ENCODE data around the gene KIF5C.
"Not testable (repeated sequence)": the region's sequence is repeated elsewhere in the genome, so short reads cannot be mapped to it uniquely, and the experiment has no call there.

The KIF5C gene

DNA sequence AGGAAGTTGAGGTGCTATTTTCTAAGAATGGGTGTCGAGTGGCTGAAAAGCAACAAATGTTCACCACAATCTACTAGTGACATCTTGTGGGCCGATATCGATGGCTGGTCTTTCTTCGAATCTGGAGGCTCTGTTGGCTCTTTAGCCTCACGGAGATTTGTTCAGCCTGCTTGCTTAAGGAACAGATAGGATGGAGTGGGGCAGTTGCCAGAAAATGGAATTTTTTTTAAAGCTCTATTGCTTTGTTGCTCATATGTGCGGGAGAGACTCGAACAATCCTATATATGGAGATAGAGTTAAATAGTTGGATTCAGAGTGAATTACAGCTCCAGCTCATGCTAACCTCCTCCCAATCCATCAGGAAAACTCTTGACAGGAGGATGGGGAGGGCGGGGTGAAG is 92.6 kb downstream of the KIF5C start:
- no peak for FAIRE-seq

- no peak for FAIRE-seq
Observed at GRCh38 chr2:148968301-148968700, 93.3 kb downstream of the KIF5C start.

- no peak for FAIRE-seq
Observed at GRCh38 chr2:148968776-148969319, 93.8 kb downstream of the KIF5C start.

DNA sequence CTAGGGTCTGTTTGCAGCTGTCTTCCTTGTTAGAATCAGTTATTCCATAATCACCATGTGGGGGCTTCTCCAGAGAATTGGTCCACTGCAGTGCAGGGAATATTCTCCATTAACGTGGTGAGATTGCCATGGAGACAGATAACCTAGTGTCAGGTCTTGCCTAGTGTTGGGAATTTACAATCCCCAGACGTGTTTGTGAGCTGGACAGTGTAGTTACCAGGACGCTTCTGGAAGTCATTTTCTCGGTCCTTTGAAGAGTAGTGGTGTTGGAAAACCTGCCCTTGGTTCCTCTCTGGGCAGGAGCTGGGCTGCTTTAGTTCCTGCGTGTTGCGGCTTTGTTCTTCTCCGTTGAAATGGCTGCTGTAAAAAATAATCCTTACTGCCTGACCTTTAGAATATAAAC is 94.6 kb downstream of the KIF5C start:
- FAIRE-seq = no peak

- FAIRE-seq = no peak
Observed at GRCh38 chr2:148970385-148970784, 95.4 kb downstream of the KIF5C start.

- no peak for FAIRE-seq
Observed at GRCh38 chr2:148971547-148971946, 96.5 kb downstream of the KIF5C start.

DNA sequence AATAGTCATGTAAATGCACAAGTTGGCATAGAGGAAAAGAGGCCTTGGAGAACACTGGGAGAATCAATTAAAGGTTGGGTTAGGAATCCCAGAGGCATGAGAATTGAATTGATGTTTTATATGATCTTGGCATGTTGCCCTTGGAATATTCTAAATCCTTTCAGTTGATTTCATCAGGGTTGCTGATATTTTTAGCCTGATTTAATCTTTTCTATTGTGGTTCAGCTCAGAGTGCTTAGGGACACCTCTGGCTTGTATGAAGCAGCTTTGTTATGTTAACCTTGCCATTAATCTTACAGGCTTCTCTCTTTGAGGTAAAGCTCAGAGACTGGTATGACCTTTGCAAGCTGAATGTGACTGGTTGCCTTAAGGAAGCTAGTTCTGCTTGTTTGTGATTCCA is 99.1 kb downstream of the KIF5C start:
- FAIRE-seq = no peak

- no peak for FAIRE-seq
Observed at GRCh38 chr2:148978026-148978685, 103.1 kb downstream of the KIF5C start.

DNA sequence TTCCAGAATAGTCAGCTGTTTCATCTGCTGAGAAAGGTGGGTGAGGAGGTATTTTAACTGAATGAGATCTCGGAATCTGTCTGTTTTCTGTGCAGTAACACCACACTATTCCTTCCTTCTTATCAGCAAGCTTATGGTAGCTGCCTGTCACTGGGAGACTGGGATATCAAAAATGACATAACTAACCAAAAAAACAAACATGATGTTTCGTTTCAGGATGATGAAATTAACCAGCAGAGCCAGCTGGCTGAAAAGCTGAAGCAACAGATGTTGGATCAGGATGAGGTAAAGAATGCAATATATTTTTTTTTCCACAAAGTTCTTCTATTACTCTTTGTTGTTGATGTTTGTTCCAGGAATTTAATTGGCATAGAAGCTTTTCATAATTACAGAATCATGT is 103.7 kb downstream of the KIF5C start:
- no peak for FAIRE-seq

DNA sequence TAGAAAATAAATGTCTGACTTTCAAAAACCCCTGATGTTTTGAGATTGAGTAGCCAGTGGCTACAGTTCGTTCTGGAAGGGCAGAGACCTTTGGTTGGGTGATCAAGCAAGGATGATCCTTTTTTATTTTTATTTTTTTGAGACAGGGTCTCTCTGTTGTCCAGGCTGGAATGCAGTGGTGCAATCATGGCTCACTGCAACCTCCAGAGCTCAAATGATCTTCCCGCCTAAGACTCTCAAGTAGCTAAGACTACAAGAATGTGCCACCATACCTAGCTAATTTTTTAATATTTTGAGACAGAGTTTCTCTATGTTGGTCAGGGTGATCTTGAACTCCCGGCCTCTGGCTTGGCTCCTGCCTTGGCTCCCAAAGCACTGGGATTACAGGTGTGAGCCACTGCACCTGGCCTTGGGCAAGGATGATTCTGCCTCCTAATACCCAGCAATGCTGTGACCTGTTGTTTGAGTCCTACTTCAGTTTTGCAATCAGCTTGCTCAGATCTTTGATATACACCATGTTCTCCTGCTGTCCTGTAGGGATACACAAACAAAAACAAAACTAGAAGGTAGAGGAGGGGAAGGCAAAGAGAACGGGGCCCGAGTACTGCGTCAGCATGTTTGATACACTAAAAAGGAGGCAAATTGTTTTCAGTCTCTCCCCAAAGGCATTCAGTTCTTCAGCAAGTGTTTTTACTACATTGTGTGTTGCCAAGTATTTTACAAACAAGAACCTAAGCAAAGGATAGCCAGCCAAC is 104.3 kb downstream of the KIF5C start:
- FAIRE-seq = no peak

- no peak for FAIRE-seq
Observed at GRCh38 chr2:148979919-148980277, 104.9 kb downstream of the KIF5C start.

DNA sequence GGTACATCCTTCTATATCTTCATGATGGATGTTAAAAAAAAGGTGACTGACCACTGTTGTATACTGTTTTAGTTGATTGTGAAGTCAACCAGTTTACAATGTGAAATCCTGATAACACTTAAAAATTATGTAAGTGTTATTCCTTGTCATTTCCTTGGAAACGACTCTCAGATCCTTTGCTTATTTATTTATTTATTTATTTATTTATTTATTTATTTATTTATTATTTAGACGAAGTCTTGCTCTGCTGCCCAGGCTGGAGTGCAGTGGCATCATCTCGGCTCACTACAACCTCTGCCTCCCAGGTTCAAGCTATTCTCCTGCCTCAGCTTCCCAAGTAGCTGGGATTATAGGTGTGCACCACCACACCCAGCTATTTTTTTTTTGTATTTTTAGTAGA is 105.5 kb downstream of the KIF5C start:
- FAIRE-seq = not testable (repeated sequence)

GRCh38 chr2:148981324-148981723 is 106.3 kb downstream of the KIF5C start:
- no peak for FAIRE-seq

GRCh38 chr2:148981781-148982180 is 106.8 kb downstream of the KIF5C start:
- no peak for FAIRE-seq

GRCh38 chr2:148982282-148982681 is 107.3 kb downstream of the KIF5C start:
- FAIRE-seq = no peak

DNA sequence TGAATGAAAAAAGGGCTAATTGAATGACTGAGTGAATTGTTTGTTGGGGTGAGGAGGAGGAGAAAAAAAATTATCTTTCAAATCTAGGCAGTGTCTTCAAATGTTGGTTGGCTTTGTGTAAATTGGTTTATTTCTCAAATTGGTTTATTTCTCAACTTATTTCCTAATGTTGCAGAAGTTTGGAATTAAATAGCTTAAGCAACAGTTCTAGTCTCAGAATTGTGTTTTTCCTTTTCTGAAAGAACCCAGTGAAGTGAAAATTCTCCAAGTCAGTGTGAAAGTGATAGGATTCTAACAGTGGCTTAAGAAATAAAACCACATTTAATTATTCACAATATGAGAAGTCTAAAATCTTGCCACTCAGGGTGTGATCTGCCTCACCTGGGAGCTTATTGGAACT is 108.9 kb downstream of the KIF5C start:
- no peak for FAIRE-seq

- FAIRE-seq = no peak
Observed at GRCh38 chr2:148984449-148984848, 109.4 kb downstream of the KIF5C start.

GRCh38 chr2:148987286-148987685 is 112.3 kb downstream of the KIF5C start:
- FAIRE-seq = no peak

- FAIRE-seq = no peak
Observed at GRCh38 chr2:148988337-148988736, 113.3 kb downstream of the KIF5C start.

- FAIRE-seq = no peak
Observed at GRCh38 chr2:148989882-148990493, 115.0 kb downstream of the KIF5C start.

DNA sequence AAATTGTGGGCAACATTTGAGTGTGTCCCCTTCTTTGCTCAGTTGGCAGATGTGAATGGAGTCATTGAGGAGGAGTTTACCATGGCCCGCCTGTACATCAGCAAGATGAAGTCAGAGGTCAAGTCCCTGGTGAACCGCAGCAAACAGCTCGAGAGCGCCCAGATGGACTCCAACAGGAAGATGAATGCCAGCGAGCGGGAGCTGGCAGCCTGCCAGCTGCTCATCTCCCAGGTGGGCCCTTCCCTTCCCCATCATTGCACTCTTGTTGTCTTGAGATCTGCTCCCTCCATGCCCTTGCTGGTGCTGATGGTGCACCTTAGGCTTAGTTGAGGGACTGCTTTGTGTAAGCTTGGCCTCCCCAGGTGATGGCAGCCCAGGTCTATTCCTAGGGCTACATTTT is 115.9 kb downstream of the KIF5C start:
- no peak for FAIRE-seq

DNA sequence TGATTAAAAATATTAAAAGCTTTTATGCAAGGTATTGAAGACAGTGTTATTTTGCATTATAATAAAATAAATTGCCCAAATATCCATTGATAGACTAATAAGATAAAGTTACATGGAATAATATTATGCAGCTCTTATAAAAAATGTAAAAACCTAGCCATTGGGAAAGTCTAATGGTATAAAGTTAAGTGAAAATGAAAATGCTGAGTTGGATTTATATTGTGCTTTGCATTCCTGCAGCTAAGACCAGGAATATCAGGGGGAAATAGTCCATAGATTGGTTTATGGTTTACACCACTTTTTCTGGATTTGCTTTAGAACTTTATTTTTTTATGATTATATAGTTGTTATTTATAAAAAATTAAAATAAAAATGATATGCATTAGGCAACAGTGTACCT is 117.4 kb downstream of the KIF5C start:
- FAIRE-seq = no peak

DNA sequence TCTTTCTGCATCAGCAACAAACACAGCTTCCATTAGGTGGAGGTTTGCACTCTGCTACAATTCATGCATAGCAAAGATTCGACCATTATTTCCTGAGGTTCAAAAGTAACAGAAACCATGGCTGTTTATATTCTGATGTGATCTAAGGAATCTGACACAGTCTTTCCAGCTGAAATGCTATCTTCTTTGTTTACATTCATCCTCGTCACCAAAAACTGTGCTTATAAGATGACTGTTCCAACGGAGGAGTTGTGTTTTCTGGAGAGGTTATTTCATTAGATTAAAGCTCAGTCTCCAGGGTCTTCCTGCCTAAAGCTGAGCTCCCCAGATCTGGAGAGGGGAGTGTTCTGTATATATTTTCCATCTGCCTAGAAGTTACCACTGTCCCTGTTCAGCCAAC is 118.3 kb downstream of the KIF5C start:
- FAIRE-seq = no peak

DNA sequence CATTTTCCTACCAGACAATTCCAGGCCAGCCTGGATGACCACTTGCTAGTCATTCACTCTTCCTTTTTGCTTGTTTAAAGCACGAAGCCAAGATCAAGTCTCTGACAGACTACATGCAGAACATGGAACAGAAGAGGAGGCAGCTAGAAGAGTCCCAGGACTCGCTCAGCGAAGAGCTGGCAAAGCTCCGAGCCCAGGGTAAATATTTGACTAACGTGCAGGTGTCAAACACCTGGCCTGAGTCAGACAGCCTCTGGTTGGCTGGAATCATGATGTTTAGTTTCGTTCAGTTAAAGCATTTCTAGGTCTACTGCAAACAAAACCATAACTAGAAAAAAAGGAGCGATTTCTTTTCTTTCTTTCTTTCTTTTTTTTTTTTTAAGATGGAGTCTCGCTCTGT is 119.3 kb downstream of the KIF5C start:
- FAIRE-seq = no peak
